Esophagus muscularis mucosa (tissue), 4 donors: Measurements from ENCODE around the gene XPO4.

Source experiments
- CTCF ChIP-seq, 3 experiments: fragments of 200-600 bp in 2 of 3; fragments of 450-650 bp in 1 of 3; sonication (generic) in 2 of 3; IDR thresholded peaks; one replicate each; pipeline ENCODE4 v1.5.1; 2017 to 2019; ENCODE audit warnings: antibody characterized with exemption in 3 of 3, mild to moderate bottlenecking in 2 of 3, moderate library complexity in 1 of 3
- EP300 ChIP-seq: sonication (generic); formaldehyde crosslinking; IDR thresholded peaks from one replicate; pipeline ENCODE4 v1.6.1; 2017; ENCODE audit warnings: antibody characterized with exemption
- POLR2A ChIP-seq: fragments of 450-650 bp; IDR thresholded peaks from one replicate; pipeline ENCODE4 v1.6.1; 2017; ENCODE audit warnings: antibody characterized with exemption, moderate library complexity, mild to moderate bottlenecking, low read depth
- POLR2AphosphoS5 ChIP-seq, 2 donors: sonication (generic); formaldehyde crosslinking; IDR thresholded peaks; one replicate each; pipeline ENCODE4 v1.6.1; 2017; ENCODE audit warnings: antibody characterized with exemption in 2 of 2

GRCh38 chr13:20822406-20822805 is 80.1 kb downstream of the XPO4 start:
- TF ChIP-seq CTCF (IDR thresholded peaks at IDR 0.05) (no peak), POLR2A (no peak), EP300 (no peak), POLR2AphosphoS5 (IDR thresholded peaks at IDR 0.05) (no peak)
